ENCODE data around the gene GDF15. TPM values are rescaled to one million over a fixed set of nuclear protein-coding genes. Genes with fewer than 3 reads are reported as not detected.
A peak's percentile ranks its signal among the peaks of the same experiment; 100 is the strongest.
"Not testable (repeated sequence)": the region's sequence is repeated elsewhere in the genome, so short reads cannot be mapped to it uniquely, and the experiment has no call there.

Gene GDF15
- total and polyA plus RNA-seq, 4 experiments from 2014 or later, result 1.2 TPM; not detected in 2

- Mint-ChIP-seq H3K27me3 (peaks cover 0 to 2% of the 10 kb centered on the region in 2 donors), H3K4me3 (no peak overlapping the region), H3K4me1 (peaks cover 7 to 12% (median 9%) of the 10 kb centered on the region in 4 donors), H3K36me3 (no peaks in the 10 kb centered on the region), H3K9me3 (peaks cover 0 to 1% (median 0%) of the 10 kb centered on the region in 8 donors), H3K27ac (peak overlapping the region in 2 of 7 donors; percentile 4 to 79)
- CTCF ChIA-PET (ENCODE audit: partially characterized antibody), result interaction anchor here (1.7 kb wide), 1 partner anchor 96 kb away, joined by 3 read pairs; no protein-coding TSS in a partner anchor
- Histone ChIP-seq H3K4me1 (ENCODE audit: insufficient read depth, low read length) (peaks cover 9% of the 10 kb centered on the region), H3K27me3 (ENCODE audit: insufficient read depth, low read length) (no peaks in the 10 kb centered on the region), H3K9me3 (ENCODE audit: control insufficient read depth in 1 of 2, low read length in 2 of 2) (no peaks in the 10 kb centered on the region), H3K4me3 (ENCODE audit: low read length in 2 of 2) (no peak overlapping the region), H3K27ac (ENCODE audit: low read depth, low read length) (no peak overlapping the region), H3K36me3 (ENCODE audit: insufficient read depth, low read length) (no peaks in the 10 kb centered on the region)
- no peak for DNase-seq
- intact Hi-C loops (cut with micrococcal nuclease), result no loop called here
- POLR2A ChIA-PET (ENCODE audit: partially characterized antibody), result no interaction called here
Measured at GRCh38 chr19:18373892-18374629, 11.9 kb upstream of the GDF15 start.

- no peak overlapping the region for H3K27ac Mint-ChIP-seq
- H3K36me3 ChIP-seq (ENCODE audit: insufficient read depth, low read length), result no peaks in the 10 kb centered on the region
- CTCF ChIA-PET (ENCODE audit: partially characterized antibody), result no interaction called here
- H3K4me1 ChIP-seq (ENCODE audit: insufficient read depth, low read length), result peaks cover 9% of the 10 kb centered on the region
- H3K4me3 ChIP-seq (ENCODE audit: low read length in 2 of 2), result no peak overlapping the region
- no peak overlapping the region for H3K4me3 Mint-ChIP-seq
- H3K9me3 Mint-ChIP-seq, result peaks cover 0 to 1% (median 0%) of the 10 kb centered on the region in 8 donors
- intact Hi-C loops (cut with micrococcal nuclease), result no loop called here
- no peak for DNase-seq
- peaks cover 1 to 4% of the 10 kb centered on the region in 2 donors for H3K27me3 Mint-ChIP-seq
- H3K36me3 Mint-ChIP-seq, result no peaks in the 10 kb centered on the region
- no peaks in the 10 kb centered on the region for H3K9me3 ChIP-seq (ENCODE audit: control insufficient read depth in 1 of 2, low read length in 2 of 2)
- POLR2A ChIA-PET (ENCODE audit: partially characterized antibody), result no interaction called here
- H3K4me1 Mint-ChIP-seq, result peaks cover 7 to 12% (median 9%) of the 10 kb centered on the region in 4 donors
- no peaks in the 10 kb centered on the region for H3K27me3 ChIP-seq (ENCODE audit: insufficient read depth, low read length)
- no peak overlapping the region for H3K27ac ChIP-seq (ENCODE audit: low read depth, low read length)
Measured at GRCh38 chr19:18377026-18377425, 8.9 kb upstream of the GDF15 start.

GRCh38 chr19:18379803-18380747, 5.9 kb upstream of the GDF15 start:
- ChIA-PET CTCF (ENCODE audit: partially characterized antibody) (interaction anchor here (1.0 to 1.2 kb wide), 2 partner anchors 8 to 9 kb away, joined by 3 to 4 read pairs; no protein-coding TSS in a partner anchor), POLR2A (ENCODE audit: partially characterized antibody) (no interaction called here)
- H3K27me3 Mint-ChIP-seq, result peaks cover 7 to 13% of the 10 kb centered on the region in 2 donors
- no peak overlapping the region for H3K4me3 ChIP-seq (ENCODE audit: low read length in 2 of 2)
- H3K27ac ChIP-seq (ENCODE audit: low read depth, low read length), result no peak overlapping the region
- H3K36me3 ChIP-seq (ENCODE audit: insufficient read depth, low read length), result no peaks in the 10 kb centered on the region
- H3K4me3 Mint-ChIP-seq, result no peak overlapping the region
- no peaks in the 10 kb centered on the region for H3K4me1 ChIP-seq (ENCODE audit: insufficient read depth, low read length)
- no peak for DNase-seq
- no peak overlapping the region for H3K27ac Mint-ChIP-seq
- intact Hi-C loops (cut with micrococcal nuclease), result no loop called here
- no peaks in the 10 kb centered on the region for H3K36me3 Mint-ChIP-seq
- H3K9me3 ChIP-seq (ENCODE audit: control insufficient read depth in 1 of 2, low read length in 2 of 2), result no peaks in the 10 kb centered on the region
- H3K4me1 Mint-ChIP-seq, result no peaks in the 10 kb centered on the region
- H3K27me3 ChIP-seq (ENCODE audit: insufficient read depth, low read length), result no peaks in the 10 kb centered on the region
- H3K9me3 Mint-ChIP-seq, result peaks cover 0 to 2% (median 0%) of the 10 kb centered on the region in 8 donors

- no peaks in the 10 kb centered on the region for H3K36me3 ChIP-seq (ENCODE audit: insufficient read depth, low read length)
- H3K9me3 ChIP-seq (ENCODE audit: control insufficient read depth in 1 of 2, low read length in 2 of 2), result no peaks in the 10 kb centered on the region
- POLR2A ChIA-PET (ENCODE audit: partially characterized antibody), result no interaction called here
- Mint-ChIP-seq H3K9me3 (peaks cover 0 to 2% (median 0%) of the 10 kb centered on the region in 8 donors), H3K27me3 (peaks cover 7 to 13% of the 10 kb centered on the region in 2 donors), H3K4me1 (no peaks in the 10 kb centered on the region), H3K27ac (no peak overlapping the region), H3K4me3 (no peak overlapping the region), H3K36me3 (no peaks in the 10 kb centered on the region)
- H3K4me1 ChIP-seq (ENCODE audit: insufficient read depth, low read length), result no peaks in the 10 kb centered on the region
- DNase-seq, result no peak
- peaks cover 4% of the 10 kb centered on the region for H3K27me3 ChIP-seq (ENCODE audit: insufficient read depth, low read length)
- intact Hi-C loops (cut with micrococcal nuclease), result no loop called here
- H3K27ac ChIP-seq (ENCODE audit: low read depth, low read length), result no peak overlapping the region
- no peak overlapping the region for H3K4me3 ChIP-seq (ENCODE audit: low read length in 2 of 2)
- CTCF ChIA-PET (ENCODE audit: partially characterized antibody), result interaction anchor here (0.9 to 1.2 kb wide), 2 partner anchors 8 to 60 kb away, joined by 3 to 4 read pairs; no protein-coding TSS in a partner anchor
Measured at GRCh38 chr19:18380843-18381242, 5.1 kb upstream of the GDF15 start.

GRCh38 chr19:18383622-18384021, 2.3 kb upstream of the GDF15 start:
- H3K4me3 ChIP-seq (ENCODE audit: low read length in 2 of 2); H3K9me3 Mint-ChIP-seq; H3K4me3 Mint-ChIP-seq; intact Hi-C loops (cut with micrococcal nuclease); POLR2A ChIA-PET (ENCODE audit: partially characterized antibody); H3K4me1 ChIP-seq (ENCODE audit: insufficient read depth, low read length); H3K27ac Mint-ChIP-seq; H3K36me3 Mint-ChIP-seq; H3K36me3 ChIP-seq (ENCODE audit: insufficient read depth, low read length); DNase-seq; H3K9me3 ChIP-seq (ENCODE audit: control insufficient read depth in 1 of 2, low read length in 2 of 2); H3K27ac ChIP-seq (ENCODE audit: low read depth, low read length): not testable (repeated sequence)
- H3K4me1 Mint-ChIP-seq, result peaks cover 2 to 13% (median 6%) of the 10 kb centered on the region in 4 donors
- peaks cover 21% of the 10 kb centered on the region for H3K27me3 ChIP-seq (ENCODE audit: insufficient read depth, low read length)
- CTCF ChIA-PET (ENCODE audit: partially characterized antibody), result interaction anchor here (0.6 kb wide), 1 partner anchor 134 kb away, joined by 3 read pairs; no protein-coding TSS in a partner anchor
- H3K27me3 Mint-ChIP-seq, result peaks cover 12 to 16% of the 10 kb centered on the region in 2 donors

- H3K36me3 Mint-ChIP-seq, result no peaks in the 10 kb centered on the region
- no peak for DNase-seq
- POLR2A ChIA-PET (ENCODE audit: partially characterized antibody), result no interaction called here
- no peak overlapping the region for H3K27ac Mint-ChIP-seq
- Histone ChIP-seq H3K9me3 (ENCODE audit: control insufficient read depth in 1 of 2, low read length in 2 of 2) (no peaks in the 10 kb centered on the region), H3K36me3 (ENCODE audit: insufficient read depth, low read length) (no peaks in the 10 kb centered on the region), H3K27ac (ENCODE audit: low read depth, low read length) (no peak overlapping the region), H3K27me3 (ENCODE audit: insufficient read depth, low read length) (peaks cover 21% of the 10 kb centered on the region), H3K4me3 (ENCODE audit: low read length in 2 of 2) (no peak overlapping the region), H3K4me1 (ENCODE audit: insufficient read depth, low read length) (peaks cover 7% of the 10 kb centered on the region)
- H3K4me3 Mint-ChIP-seq, result no peak overlapping the region
- peaks cover 2 to 14% (median 6%) of the 10 kb centered on the region in 4 donors for H3K4me1 Mint-ChIP-seq
- intact Hi-C loops (cut with micrococcal nuclease), result no loop called here
- peaks cover 0 to 2% (median 0%) of the 10 kb centered on the region in 8 donors for H3K9me3 Mint-ChIP-seq
- CTCF ChIA-PET (ENCODE audit: partially characterized antibody), result interaction anchor here (1.1 kb wide), 1 partner anchor 29 kb away, joined by 3 read pairs; no protein-coding TSS in a partner anchor
- peaks cover 12 to 16% of the 10 kb centered on the region in 2 donors for H3K27me3 Mint-ChIP-seq
Measured at GRCh38 chr19:18384775-18385174, 1.2 kb upstream of the GDF15 start.

- intact Hi-C loops (cut with micrococcal nuclease), result no loop called here
- Mint-ChIP-seq H3K4me3 (no peak overlapping the region), H3K4me1 (peaks cover 2 to 14% (median 6%) of the 10 kb centered on the region in 4 donors), H3K9me3 (peaks cover 0 to 2% (median 0%) of the 10 kb centered on the region in 8 donors), H3K27me3 (peaks cover 12 to 15% of the 10 kb centered on the region in 2 donors), H3K36me3 (no peaks in the 10 kb centered on the region), H3K27ac (no peak overlapping the region)
- Histone ChIP-seq H3K27ac (ENCODE audit: low read depth, low read length) (no peak overlapping the region), H3K9me3 (ENCODE audit: control insufficient read depth in 1 of 2, low read length in 2 of 2) (no peaks in the 10 kb centered on the region), H3K4me1 (ENCODE audit: insufficient read depth, low read length) (peaks cover 7% of the 10 kb centered on the region), H3K36me3 (ENCODE audit: insufficient read depth, low read length) (no peaks in the 10 kb centered on the region), H3K27me3 (ENCODE audit: insufficient read depth, low read length) (peaks cover 21% of the 10 kb centered on the region), H3K4me3 (ENCODE audit: low read length in 2 of 2) (no peak overlapping the region)
- no peak for DNase-seq
- CTCF ChIA-PET (ENCODE audit: partially characterized antibody), result interaction anchor here (0.8 to 1.3 kb wide), 2 partner anchors 25 to 161 kb away, joined by 3 read pairs; no protein-coding TSS in a partner anchor
- POLR2A ChIA-PET (ENCODE audit: partially characterized antibody), result interaction anchor here (1.2 to 1.3 kb wide), 2 partner anchors 25 to 106 kb away, joined by 3 read pairs; no protein-coding TSS in a partner anchor
Measured at GRCh38 chr19:18385359-18385674, 641 bp upstream of the GDF15 start.
